Measurements from ENCODE around the gene CASP6.

DNA sequence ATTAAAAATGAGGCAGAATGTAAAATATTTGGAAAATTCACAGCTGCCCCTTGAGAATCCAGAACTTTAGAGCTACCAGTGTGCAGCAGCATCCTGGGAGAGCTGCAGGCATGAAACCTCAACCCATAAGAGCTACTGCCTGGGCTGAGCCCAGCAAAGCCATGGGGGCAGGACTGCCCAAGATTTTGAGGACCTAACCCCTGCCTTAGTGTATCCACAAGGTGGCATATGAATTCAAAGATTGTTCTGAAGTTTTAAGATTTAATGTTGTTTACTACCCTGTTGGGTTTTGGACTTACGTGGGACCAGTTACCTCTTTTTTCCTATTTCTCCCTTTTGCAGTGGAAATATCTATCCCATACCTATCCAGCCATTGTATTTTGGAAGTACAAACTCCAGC lies 26.4 kb downstream of the CASP6 start:
- TF ChIP-seq POLR2AphosphoS5 (IDR thresholded peaks at IDR 0.05; ENCODE audit: low read depth, low read length) (no peak), FOXP2 (optimal IDR thresholded peaks at IDR 0.05; ENCODE audit: borderline replicate concordance, extremely low read depth, extremely low read length, insufficient read depth) (no peak)

All from PFSK-1 (cell line).